Inflammatory macrophage (primary cell): ENCODE measurements around the gene TSHZ2.
"Not testable (repeated sequence)": the region's sequence is repeated elsewhere in the genome, so short reads cannot be mapped to it uniquely, and the experiment has no call there.

Source experiments
- DNase-seq, 2 donors: peaks; one replicate each; pipeline ENCODE4 v3.0.0-alpha.2; 2020 to 2022

Gene TSHZ2

DNA sequence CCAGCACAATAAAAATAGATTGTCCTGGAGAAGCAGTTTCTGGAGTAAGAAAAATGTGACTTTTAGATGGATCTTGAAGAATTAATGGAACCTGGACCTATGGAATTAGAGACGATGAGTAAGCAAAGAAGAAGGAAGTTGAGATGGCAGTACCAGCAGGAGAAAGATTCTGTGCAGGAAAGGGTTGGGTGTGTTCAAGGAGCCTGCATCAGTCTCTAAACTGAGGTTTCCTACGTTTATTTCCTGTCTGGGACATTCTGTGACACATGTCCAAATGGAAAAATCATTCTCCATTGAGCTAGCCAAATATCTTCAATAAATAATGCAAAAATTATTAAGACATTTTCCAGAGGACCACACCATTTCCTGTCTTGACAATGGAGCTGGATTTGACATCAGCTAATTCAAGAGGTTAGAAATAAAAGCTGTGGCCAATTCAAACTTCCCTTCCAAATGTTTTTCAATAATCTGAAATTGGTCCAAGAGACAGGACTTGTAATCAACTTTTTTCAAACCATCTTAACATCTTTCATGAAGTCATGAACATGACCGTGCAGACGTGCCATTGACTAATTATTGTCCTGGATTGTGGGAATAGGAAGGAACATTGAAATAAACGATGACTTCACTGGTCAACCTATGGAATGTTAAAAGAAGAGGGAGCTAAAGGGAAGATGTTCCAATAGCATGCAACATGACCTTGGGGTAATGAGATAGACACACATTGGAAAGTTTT lies 423.2 kb downstream of the TSHZ2 start:
- DNase-seq: no peak

DNA sequence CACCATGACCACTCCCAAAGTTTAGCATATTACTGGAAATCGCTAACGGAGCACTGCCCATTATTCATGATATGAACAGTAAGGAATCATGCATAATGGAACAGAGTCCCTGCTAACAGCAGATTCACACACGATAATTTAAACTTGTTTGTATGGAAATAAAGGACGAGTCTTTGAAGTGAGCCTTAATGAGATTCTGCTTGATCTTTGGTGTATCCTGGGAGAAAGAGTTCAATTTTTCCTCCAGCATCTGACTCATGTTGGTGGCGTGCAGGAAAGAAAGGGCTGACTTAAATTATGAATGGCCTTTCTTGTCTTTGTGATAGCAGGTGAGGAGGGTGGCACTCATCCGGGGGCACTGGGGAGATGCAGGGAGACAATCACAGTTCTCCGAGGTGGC lies 426.9 kb downstream of the TSHZ2 start:
- no peak for DNase-seq

DNA sequence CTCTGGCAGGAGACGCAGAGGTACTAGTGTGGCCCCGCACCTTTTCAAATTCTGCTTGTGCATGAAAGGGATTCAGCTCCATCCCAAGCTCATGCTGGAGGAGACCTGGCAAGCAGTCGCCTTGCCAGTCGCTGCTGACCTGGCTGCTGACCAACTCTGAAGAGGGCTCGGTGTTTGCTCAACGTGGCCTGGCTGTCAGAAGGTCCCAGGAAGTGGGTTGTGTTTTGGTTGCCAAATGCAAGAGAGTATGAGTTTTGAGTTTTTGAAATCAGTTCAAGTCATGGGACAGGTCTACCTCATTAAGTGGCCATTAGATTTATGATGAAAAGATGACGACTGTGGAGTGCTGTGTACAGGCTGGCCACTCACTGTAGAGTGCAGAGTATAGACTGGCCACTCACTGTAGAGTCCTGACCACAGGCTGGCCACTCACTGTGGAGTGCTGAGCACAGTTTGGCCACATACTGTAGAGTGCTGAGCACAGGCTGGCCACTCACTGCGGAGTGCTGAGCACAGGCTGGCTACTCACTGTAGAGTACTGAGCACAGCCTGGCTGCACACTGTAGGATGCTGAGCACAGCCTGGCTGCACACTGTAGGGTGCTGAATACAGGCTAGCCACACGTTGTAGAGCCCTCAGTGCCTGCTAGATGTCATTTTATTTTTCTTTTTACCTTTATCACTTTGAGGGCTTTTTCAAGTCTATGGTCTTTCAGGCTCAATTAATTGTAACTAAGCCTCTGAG lies 427.6 kb downstream of the TSHZ2 start:
- DNase-seq: no peak

DNA sequence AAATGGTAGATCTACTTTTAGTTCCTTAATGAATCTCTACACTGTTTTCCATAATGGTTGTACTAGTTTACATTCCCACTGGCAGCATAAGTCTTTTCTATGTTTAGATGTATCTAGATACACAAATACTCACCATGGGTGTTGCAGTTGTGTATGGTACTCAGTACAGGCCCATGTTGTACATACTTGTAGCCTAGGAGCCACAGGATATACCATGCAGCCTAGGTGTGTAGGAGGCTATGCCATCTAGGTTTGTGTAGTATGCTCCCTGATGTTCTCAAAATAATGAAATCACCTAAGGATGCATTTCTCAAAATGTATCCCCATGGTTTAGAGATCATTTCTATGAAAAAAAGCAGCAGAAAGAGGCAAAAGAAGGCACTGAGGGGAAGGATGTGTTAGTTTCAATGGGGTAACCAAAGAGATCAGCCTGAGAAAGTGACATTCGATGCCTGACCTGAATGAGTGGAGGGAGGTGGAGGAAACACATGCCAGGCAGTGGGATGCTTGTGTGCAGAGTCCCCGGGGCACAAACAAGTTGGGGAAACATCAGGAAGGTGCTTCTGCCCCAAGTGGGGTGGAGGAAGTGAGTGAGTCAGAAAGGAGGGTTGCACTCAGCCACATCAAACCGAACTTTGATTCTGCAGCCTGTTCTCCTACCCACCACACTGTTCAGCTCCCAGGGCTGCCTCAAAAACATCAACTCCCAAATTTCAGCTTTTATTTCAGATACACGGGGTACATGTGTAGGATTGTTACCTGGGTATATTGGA lies 430.3 kb downstream of the TSHZ2 start:
- no peak for DNase-seq

DNA sequence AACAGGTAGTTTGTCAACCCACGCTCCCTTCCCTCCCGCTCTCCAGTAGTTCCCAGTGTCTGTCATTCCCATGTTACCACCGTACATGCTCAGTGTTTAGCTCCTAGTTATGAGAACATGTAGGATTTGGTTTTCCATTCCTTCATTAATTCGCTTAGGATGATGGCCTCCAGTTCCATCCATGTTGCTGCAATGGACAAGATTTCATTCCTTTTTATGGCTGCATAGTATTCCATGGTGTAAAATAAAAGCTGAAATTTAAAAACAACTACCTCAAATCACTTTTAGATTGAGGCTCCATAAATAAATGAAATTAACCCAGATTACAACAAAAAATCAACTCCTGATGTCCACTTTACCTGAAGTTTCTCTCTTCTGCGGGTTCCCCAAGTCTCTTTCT lies 430.9 kb downstream of the TSHZ2 start:
- DNase-seq: no peak

DNA sequence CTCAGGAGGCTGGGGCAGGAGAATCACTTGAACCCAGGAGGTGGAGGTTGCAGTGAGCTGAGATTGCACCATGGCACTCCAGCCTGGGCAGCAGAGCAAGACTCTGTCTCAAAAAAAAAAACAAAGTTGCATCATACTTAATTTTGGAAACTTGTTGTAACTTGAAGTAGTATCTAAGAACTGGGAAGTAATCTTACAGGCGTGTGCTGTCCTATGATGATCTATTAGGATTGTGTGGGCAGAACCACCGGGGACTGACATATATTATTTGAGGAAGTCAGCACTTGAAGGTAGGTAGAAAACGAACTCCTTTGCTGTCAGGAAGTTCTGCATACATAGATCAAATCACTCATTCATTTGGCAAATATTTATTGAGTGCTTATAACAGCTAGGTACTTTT lies 433.0 kb downstream of the TSHZ2 start:
- DNase-seq: peak; percentile 63

DNA sequence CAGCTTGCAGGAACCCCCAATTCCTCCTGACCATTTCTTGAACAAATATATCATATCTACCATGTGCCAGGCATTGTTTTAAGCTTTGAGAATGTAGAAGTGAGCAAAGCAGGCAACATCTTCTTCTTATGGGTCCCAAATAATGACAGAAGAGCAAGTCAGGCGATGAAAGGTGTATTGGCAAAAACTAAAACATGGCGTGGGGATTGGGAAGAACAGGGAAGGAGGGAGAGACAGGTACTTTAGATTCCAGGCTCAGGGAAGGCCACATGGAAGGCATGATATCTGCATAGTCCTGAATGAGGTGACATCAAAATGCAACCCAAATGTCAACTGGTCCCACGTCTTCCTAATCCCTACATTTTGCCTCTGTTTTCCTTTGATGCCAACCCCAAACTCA lies 434.4 kb downstream of the TSHZ2 start:
- DNase-seq: no peak

DNA sequence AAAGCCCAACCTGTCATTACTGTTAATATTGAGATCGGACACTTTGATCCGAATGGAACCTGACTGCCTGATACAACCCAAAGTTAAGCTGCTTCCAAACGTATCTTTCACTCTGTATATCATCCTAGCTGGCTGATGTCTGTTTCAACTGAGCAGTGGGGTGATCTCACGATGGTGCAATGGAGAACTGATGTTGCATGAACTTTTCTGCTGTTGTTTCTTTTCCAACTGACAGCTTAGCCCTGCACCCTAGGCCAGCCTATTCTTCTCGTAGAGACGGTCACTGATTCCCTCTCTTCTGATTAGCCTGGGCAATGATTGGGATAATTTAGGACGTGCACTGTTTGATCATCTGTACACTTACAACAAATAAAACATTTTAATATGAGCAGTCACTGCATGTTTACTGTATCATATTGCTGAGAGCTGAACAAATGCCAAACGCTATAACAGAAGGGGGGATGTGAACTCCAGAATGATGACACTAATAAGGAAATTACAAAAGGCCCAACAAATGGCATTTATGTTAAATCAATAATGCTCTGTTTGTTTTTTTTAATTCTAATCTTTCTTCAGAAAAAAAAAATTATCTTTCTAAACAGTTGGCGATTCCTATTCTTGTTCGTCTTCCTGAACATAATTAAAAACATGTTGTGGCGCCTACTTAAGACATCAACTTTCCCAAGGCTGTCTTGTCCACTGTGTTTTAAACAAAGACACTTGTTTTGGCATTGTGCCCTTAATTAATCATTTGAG lies 436.7 kb downstream of the TSHZ2 start:
- peak in 1 of 2 donors; percentile 3 for DNase-seq

DNA sequence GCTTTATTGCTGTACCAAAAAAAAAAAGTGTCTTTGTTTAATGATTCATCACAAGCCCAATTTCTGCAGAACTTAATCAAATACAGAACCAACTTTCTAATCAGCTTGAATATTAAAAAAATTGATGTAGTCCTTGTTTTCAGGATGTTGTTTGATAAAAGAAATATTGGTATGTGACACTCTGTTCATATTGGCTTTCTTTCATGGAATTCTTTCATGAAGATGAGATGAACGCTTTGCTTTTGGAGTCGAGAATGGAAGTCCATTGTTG lies 437.2 kb downstream of the TSHZ2 start:
- no peak for DNase-seq

DNA sequence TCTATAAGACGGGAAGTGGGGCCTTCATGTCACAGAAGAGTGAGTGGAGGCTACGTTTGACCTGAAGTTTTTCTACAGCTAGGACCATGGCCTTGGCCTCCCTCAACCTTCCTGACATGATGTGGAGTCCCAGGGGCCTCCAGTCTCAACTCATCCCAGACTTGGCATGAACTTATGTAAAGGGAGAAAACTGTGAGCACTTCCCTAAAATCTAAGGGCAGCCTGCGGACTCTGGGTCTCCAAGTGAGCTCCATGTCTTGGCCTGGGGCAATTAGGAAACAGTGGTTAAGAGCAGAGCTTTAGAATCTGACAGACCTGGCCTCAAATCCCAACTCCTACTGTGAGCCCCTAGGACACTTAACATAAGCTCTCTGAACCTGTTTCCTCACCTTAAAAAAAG lies 439.0 kb downstream of the TSHZ2 start:
- no peak for DNase-seq

DNA sequence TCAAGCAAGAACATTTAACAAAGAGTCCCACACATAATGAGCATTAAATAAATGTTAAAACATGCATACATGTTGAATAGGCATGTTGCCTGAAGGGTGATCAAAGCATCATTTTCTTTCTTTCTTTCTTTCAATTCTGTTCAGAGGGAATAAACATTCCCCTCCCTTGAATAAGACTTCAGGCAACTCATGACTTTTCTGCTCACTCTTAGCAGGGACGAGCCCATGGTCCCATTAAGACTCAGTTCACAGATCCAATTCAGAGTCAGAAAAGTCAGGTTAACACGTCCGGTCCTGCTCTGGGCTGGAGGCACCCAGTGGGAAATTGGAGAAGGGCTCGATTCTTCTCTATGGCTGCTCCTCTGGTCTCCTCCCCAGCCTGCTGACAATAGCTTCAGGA lies 439.7 kb downstream of the TSHZ2 start:
- no peak for DNase-seq

DNA sequence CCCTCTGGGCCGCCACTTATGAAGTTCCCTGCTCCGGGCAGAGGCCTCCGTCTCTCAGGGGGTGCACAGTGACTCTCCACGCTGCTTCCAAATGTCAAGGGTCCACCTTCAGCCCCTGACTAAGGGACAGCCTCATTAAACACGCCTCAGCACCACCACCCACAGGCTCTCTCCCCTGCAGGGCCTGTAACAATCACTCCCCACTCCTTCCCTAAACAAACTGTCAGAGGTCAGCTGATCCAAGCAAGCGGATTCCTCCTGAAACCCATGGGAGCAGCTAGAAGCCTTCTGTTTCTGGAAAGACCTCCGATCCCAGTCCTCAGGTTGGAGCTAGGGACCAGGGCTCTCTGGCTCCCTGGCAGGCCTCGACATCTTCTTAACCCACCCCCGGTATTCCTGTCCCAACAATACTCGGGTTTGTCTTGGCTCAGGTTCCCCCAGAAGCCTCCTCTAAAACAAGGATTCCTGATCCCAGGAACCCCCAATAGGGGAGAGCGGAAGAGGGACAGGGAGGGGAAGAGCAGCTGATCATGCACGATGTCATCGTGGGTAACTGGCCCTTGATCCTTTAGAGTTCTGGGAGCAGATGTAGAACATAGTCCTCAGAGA lies 440.5 kb downstream of the TSHZ2 start:
- DNase-seq: no peak

DNA sequence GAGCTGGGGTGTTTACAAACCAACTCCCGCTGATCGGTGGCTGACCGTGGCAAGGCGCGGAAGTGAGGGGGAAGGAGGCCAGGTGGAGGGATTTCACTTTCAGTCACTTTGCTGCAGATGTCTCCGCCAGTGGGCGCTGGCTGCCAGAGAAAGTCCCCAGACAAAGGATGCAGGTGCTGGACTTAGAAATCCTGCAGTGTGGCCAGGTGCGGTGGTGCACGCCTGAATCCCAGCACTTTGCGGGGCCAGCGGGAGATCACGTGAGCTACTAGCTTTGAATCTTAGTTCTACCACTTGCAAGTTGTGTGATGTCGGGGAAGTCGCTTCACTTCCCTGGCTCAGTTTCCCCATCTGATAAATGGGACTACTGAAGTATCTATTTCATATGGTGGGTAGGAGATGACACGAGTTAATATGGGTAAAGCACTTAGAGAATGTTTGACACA lies 441.1 kb downstream of the TSHZ2 start:
- peak in 1 of 2 donors; percentile 3 for DNase-seq

DNA sequence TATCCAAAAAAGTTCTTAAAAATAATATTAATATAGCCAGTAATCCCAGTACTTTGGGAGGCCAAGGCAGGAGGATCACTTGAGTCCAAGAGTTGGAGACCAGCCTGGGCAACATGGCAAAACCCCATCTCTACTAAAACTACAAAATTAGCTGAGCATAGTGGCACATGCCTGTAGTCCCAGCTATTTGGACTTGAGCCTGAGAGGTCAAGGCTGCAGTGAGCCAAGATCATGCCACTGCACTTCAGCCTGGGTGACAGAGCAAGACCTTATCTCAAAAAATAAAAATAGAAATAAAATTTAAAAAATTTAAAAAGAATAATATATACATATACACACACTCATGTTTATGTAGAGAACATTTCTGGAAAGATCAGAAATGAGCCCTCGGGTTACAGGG lies 441.7 kb downstream of the TSHZ2 start:
- not testable (repeated sequence) for DNase-seq

DNA sequence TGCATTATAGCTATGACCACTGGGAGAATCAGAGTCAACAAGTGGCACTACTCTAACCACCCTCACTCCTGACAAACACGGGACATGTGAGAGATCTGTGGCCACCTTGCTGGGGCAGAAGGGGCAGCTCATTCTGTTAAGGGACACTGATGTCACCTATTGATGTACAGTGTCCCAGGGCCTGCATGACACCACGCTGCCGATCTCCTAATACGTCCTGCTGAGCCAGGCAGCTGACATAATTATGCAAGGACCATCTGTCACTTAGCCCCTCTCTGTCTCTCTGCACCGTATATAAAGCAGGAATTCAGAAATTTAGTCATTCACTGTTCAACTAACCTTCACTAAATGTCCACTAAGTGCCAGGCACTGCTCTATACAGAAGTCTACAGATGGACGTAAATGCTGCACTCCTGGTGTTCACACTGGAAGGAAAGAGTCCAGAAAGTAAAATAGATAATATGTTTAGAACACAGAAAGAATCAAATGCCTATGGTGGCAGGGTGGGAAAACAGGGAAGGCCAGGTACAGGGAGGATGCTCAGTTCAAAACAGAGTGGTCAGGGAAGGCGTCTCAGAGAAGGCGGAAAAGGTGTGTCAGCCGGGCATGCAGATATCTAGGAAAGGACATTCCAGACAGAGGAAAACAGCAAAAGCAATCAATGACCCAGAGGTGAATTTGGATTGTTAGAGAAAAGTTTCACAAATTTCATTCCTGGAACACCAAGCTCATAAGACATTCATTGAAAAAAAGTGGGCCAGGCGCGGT lies 447.7 kb downstream of the TSHZ2 start:
- no peak for DNase-seq

DNA sequence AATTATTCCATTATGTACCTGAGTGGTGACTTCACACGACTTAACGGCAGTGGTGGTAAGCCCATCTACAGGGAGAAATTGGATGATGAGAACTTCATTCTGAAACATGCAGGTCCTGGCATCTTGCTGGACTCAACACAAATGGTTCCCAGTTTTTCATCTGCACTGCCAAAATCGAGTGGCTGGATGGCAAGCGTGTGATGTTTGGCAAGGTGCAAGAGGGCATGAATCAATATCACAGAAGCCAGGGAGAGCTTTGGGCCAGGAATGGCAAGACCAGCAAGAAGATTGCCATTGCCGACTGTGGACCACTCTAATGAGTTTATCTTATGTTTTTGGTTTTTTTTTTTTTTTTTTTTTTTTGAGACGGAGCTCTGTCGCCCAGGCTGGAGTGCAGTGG lies 449.2 kb downstream of the TSHZ2 start:
- no peak for DNase-seq

DNA sequence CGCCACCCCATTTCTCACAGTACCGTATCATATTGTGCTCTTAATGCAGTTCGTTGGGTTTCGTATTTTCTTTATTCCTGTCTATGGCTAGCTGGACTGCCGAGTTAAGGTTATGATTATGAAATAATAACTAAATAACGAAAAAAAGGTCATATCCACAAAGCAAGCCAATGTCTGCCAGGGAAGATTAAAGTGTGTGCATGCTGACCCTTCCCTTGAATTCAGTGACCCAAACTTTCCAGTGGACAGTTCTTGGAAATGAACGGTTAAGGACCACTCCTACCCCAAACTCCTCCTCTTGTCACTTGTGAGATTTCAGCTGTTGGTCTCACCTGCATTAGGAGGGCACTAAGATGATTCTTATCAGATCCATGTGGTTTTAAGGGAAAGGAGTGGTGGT lies 449.9 kb downstream of the TSHZ2 start:
- no peak for DNase-seq

DNA sequence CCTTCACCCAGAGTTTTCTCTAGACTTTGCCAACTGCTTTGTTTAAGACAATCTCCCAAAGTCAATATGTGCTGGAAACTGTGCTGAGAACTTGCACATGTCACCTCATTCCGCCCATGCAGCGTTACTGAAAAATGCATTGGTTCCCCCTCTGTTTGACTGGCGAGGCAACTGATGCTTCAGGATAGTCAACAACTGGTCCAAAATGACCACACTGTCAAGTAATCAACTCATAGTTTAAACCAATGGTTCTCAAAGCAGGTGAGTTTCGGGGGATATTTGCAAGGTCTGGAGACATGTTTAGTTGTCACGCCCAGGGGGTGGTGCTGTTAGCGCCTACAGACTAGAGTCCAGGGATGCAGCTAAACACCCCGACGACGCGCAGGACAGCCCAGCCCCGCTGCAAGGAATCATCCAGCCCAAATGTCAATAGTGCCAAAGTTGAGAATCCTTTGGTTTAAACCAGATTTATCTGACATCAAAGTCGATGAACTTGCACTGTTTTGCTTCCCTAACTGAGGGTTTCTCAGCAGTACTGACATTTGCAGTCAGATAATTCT lies 451.5 kb downstream of the TSHZ2 start:
- no peak for DNase-seq

DNA sequence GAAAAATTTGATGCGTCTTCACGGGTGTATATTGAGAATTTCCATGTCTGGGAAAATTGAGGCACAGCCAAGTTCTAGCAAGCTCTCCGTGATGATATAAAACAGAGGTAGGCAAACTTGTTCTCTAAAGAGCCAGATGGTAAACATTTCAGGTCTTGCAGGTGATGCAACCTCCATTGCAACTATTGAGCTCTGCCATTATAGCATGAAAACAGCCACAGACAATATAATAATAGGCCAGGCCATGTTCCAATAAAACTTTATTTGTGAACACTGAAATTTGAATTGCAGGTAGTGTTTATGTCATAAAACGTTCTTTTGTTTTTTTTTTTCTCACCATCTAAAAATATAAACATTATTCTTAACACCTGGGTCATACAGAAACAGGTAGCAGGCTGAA lies 453.3 kb downstream of the TSHZ2 start:
- DNase-seq: no peak

DNA sequence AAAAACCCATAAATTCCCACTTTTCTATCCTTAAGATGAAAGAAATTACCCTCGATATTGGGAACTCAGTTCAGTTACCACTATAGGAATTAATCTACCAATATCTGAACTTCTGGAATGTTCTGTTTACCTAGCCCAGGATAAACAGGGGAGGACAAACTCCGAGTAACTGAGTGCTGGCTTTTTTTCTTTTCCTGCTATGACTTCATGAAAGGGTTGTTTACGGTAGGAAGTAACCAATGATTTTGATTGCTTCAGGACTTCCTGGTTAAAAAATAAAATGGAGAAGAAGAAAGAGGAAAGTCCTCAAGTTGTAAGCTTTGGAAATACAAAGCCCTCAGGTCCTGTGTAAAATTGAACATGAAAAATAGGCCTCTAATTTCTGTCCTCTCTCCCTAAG lies 453.8 kb downstream of the TSHZ2 start:
- peak in 1 of 2 donors; percentile 57 for DNase-seq

DNA sequence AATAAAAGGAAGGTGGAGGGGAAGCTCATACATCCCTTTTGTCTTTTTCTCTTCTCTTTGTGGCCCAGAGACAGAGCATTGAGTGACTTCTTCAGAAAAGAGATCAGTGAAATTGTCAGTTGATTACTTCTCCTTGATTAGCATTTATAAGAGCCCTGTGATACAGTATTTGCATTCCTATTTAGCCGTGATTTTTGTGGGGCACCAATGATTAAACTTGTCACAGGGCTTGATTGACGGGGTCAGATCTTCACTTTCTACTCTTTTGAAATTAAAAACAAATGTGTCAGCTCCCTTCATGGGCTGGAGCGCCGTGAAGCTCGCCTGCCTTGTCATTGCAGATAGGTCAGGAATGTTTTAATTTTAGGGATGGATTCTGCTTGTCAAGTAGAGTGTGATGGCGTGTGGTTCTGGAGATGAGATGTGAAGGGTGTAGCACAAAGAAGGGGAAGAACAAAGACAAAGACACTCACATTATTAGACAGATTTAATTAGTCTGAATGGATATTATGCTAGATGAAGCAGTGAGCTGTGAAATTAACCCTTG lies 454.7 kb downstream of the TSHZ2 start:
- DNase-seq: no peak
